ENCODE results near the gene ZNF543.
A peak's percentile ranks its signal among the peaks of the same experiment; 100 is the strongest.
"Not testable (repeated sequence)": the region's sequence is repeated elsewhere in the genome, so short reads cannot be mapped to it uniquely, and the experiment has no call there.

ZNF543 gene

GRCh38 chr19:57321751-57322150 is 1.5 kb downstream of the ZNF543 start:
- no peak for DNase-seq

GRCh38 chr19:57324992-57325391 is 4.7 kb downstream of the ZNF543 start:
- DNase-seq: no peak

GRCh38 chr19:57327993-57328392 is 7.7 kb downstream of the ZNF543 start:
- no peak for DNase-seq

GRCh38 chr19:57334191-57334590 is 13.9 kb downstream of the ZNF543 start:
- no peak for DNase-seq

- DNase-seq: no peak
These were observed 18.6 kb downstream of the ZNF543 start for GRCh38 chr19:57338877-57339276.

GRCh38 chr19:57342582-57342981 is 22.3 kb downstream of the ZNF543 start:
- DNase-seq: no peak

GRCh38 chr19:57348136-57348535 is 27.9 kb downstream of the ZNF543 start:
- no peak for DNase-seq

- DNase-seq: peak; percentile 92
These were observed 30.9 kb downstream of the ZNF543 start, which contains the start of gene ZNF304 for GRCh38 chr19:57350877-57351805. Gene ZNF304, plus strand, starts transcription at chr19:57351271. Its CDS starts 394 bp downstream, at chr19:57351665.

- no peak for DNase-seq
These were observed 31.6 kb downstream of the ZNF543 start for GRCh38 chr19:57351867-57352266.

GRCh38 chr19:57355916-57356315 is 35.6 kb downstream of the ZNF543 start:
- no peak for DNase-seq

GRCh38 chr19:57357406-57357805 is 37.1 kb downstream of the ZNF543 start:
- DNase-seq: no peak

- no peak for DNase-seq
These were observed 39.0 kb downstream of the ZNF543 start for GRCh38 chr19:57359300-57359699.

- no peak for DNase-seq
These were observed 42.1 kb downstream of the ZNF543 start for GRCh38 chr19:57362419-57362818.

- peak; percentile 97 for DNase-seq
These were observed 42.9 kb downstream of the ZNF543 start, which contains the start of the genes TRAPPC2B and ZNF547 for GRCh38 chr19:57362997-57363687. Gene TRAPPC2B, plus strand, starts transcription at chr19:57363551. Its CDS starts 1,283 bp downstream, at chr19:57364834. Gene ZNF547, plus strand, starts transcription at chr19:57363551. Its CDS starts 5,005 bp downstream, at chr19:57368556.

GRCh38 chr19:57363688-57364181 is 43.5 kb downstream of the ZNF543 start:
- no peak for DNase-seq

GRCh38 chr19:57366776-57367175 is 46.5 kb downstream of the ZNF543 start:
- DNase-seq: no peak

- no peak for DNase-seq
These were observed 53.9 kb downstream of the ZNF543 start for GRCh38 chr19:57374179-57374578.

GRCh38 chr19:57374647-57375046 is 54.4 kb downstream of the ZNF543 start:
- DNase-seq: not testable (repeated sequence)

GRCh38 chr19:57376151-57376550 is 55.9 kb downstream of the ZNF543 start:
- DNase-seq: no peak

- DNase-seq: no peak
These were observed 57.4 kb downstream of the ZNF543 start for GRCh38 chr19:57377498-57378146.

Data from NCI-H2171 (cell line).